ENCODE results near the gene NIPAL4. TPM values are rescaled to one million over a fixed set of nuclear protein-coding genes. Genes with fewer than 3 reads are reported as not detected.

The NIPAL4 gene
- total and polyA plus RNA-seq, 12 donors, result 0.09 to 0.20 TPM; not detected in 10

- H3K9me3 ChIP-seq, result no peaks in the 10 kb centered on the region
- no peak for DNase-seq
- H3K27me3 ChIP-seq, result no peaks in the 10 kb centered on the region
- peaks cover 0 to 21% (median 10%) of the 10 kb centered on the region in 9 donors for H3K4me1 ChIP-seq
- no peak overlapping the region for H3K4me3 ChIP-seq
- ATAC-seq, result no peak
- 93% methylated on average over 9 of the region's 9 CpGs for WGBS, 2 donors
- TF ChIP-seq CTCF (IDR thresholded peaks at IDR 0.05), result no peak
- H3K27ac ChIP-seq, result no peak overlapping the region
- intact Hi-C loops (cut with DNase I), result no loop called here
- H3K36me3 ChIP-seq, result no peaks in the 10 kb centered on the region
These were observed 13.5 kb upstream of the NIPAL4 start for GRCh38 chr5:157446412-157446935.

DNA sequence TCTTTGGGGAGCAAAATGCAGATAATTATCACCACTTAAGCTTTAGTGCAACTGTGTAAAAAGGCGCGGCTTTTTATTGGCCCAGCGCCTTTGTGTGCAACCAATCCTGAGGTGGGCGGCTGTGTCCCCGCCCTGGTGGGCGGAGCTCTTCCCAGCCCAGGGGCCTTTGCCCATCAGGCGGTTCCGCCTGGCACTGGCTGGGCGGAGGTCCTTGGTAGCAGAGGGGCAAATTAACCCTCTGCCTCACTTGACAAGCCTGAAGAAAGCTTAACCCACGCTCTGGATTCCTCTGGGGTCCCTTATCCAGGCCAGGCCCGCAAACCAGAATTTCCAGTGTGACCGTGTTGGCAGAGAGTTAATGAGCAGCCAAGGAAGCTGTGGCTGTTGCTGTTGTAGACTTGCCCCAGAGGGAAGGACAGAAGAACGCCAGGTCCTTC, 12.8 kb upstream of the NIPAL4 start:
- no peak for DNase-seq
- no peak overlapping the region for H3K4me3 ChIP-seq
- H3K4me1 ChIP-seq, result peaks cover 0 to 21% (median 10%) of the 10 kb centered on the region in 9 donors
- no peaks in the 10 kb centered on the region for H3K27me3 ChIP-seq
- H3K27ac ChIP-seq, result no peak overlapping the region
- 91 to 97% methylated on average over 13 of the region's 13 CpGs for WGBS, 2 donors
- H3K9me3 ChIP-seq, result no peaks in the 10 kb centered on the region
- ATAC-seq, result no peak
- TF ChIP-seq CTCF (IDR thresholded peaks at IDR 0.05), result no peak
- intact Hi-C loops (cut with DNase I), result no loop called here
- H3K36me3 ChIP-seq, result no peaks in the 10 kb centered on the region

GRCh38 chr5:157449011-157449723, 10.8 kb upstream of the NIPAL4 start:
- Histone ChIP-seq H3K4me3 (no peak overlapping the region), H3K4me1 (peaks cover 0 to 16% (median 10%) of the 10 kb centered on the region in 9 donors), H3K9me3 (no peaks in the 10 kb centered on the region), H3K27me3 (no peaks in the 10 kb centered on the region), H3K27ac (peak overlapping the region in 8 of 10 donors; percentile 7 to 60 (median 44)), H3K36me3 (no peaks in the 10 kb centered on the region)
- 19 to 30% methylated on average over 6 of the region's 6 CpGs for WGBS, 2 donors
- ATAC-seq (peak; percentile 83 to 96 (median 95)), DNase-seq (peak; percentile 59 to 81)
- TF ChIP-seq CTCF (IDR thresholded peaks at IDR 0.05), result no peak
- intact Hi-C loops (cut with DNase I), result no loop called here

DNA sequence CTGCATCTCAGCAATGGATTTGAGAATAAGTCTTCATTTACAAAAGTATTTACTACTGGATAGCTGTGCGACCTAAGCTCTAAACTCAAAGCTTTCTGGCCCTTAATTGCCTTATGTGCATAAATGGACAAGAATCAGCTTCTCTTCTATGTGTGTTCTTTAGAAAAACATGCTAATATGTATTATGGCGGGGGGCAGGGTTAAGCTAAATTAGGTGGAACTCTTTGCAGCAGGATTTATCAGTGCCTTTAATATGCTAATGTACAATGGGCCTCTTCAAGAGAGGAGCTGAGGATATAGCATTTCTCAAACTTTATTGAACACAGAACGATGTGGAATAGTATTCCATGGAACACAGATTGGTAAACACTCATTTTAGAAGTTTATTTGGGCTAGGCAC, 10.0 kb upstream of the NIPAL4 start:
- Histone ChIP-seq H3K9me3 (no peaks in the 10 kb centered on the region), H3K4me3 (no peak overlapping the region), H3K27me3 (no peaks in the 10 kb centered on the region), H3K27ac (peak overlapping the region in 4 of 10 donors; percentile 4 to 55 (median 26)), H3K36me3 (no peaks in the 10 kb centered on the region), H3K4me1 (peaks cover 0 to 16% (median 10%) of the 10 kb centered on the region in 9 donors)
- ATAC-seq, result no peak
- TF ChIP-seq CTCF (IDR thresholded peaks at IDR 0.05), result no peak
- no peak for DNase-seq
- intact Hi-C loops (cut with DNase I), result no loop called here
- WGBS, 2 donors, result 94 to 99% methylated on average over 3 of the region's 3 CpGs

Measured in heart right ventricle (tissue), 16 donors.